SK-N-SH treated with all-trans-retinoic acid at 6 μM for 48 hours (cell line): Measurements from ENCODE around the gene APOL2.

Source experiments
- BACH2 ChIP-seq: fragments of 250-450 bp; sonication (Bioruptor Pico); IDR thresholded peaks from 2 replicates; pipeline ENCODE4 v1.9.0; 2021; ENCODE audit warnings: mild to moderate bottlenecking, borderline replicate concordance
- CSDC2 ChIP-seq: fragments of 250-450 bp; sonication (Bioruptor Pico); IDR thresholded peaks from 2 replicates; pipeline ENCODE4 v1.5.0; 2020; ENCODE audit warnings: mild to moderate bottlenecking, moderate library complexity
- ESRRG ChIP-seq: fragments of 250-450 bp; sonication (Bioruptor Pico); IDR thresholded peaks from 2 replicates; pipeline ENCODE4 v1.6.1; 2021; ENCODE audit warnings: mild to moderate bottlenecking
- GLIS3 ChIP-seq: fragments of 250-450 bp; sonication (Bioruptor Pico); IDR thresholded peaks from 2 replicates; pipeline ENCODE4 v1.5.0; 2020; ENCODE audit warnings: mild to moderate bottlenecking, moderate library complexity
- RARB ChIP-seq: fragments of 250-450 bp; sonication (Bioruptor Pico); IDR thresholded peaks from 2 replicates; pipeline ENCODE4 v1.8.0; 2021; ENCODE audit warnings: mild to moderate bottlenecking, moderate library complexity
- SNAI2 ChIP-seq: fragments of 250-450 bp; sonication (Bioruptor Pico); IDR thresholded peaks from 2 replicates; pipeline ENCODE4 v1.5.0; 2020; ENCODE audit warnings: mild to moderate bottlenecking, moderate library complexity
- ZC3H10 ChIP-seq: fragments of 250-450 bp; sonication (Bioruptor Pico); IDR thresholded peaks from 2 replicates; pipeline ENCODE4 v1.5.1; 2021; ENCODE audit warnings: mild to moderate bottlenecking, moderate library complexity
- ZFP30 ChIP-seq: fragments of 450-650 bp; formaldehyde crosslinking; IDR thresholded peaks from 2 replicates; pipeline ENCODE4 v1.5.0; 2022; ENCODE audit warnings: mild to moderate bottlenecking, moderate library complexity
- ZNF565 ChIP-seq: fragments of 450-650 bp; formaldehyde crosslinking; conservative IDR thresholded peaks from 2 replicates; pipeline ENCODE4 v1.5.0; 2020; ENCODE audit warnings: low read depth, mild to moderate bottlenecking, moderate library complexity
- ZNF8 ChIP-seq: fragments of 450-650 bp; formaldehyde crosslinking; IDR thresholded peaks from 2 replicates; pipeline ENCODE4 v1.5.0; 2020; ENCODE audit warnings: mild to moderate bottlenecking, moderate library complexity
- TF ChIP-seq, protein P1 (sequence below): fragments of 250-450 bp; sonication (Bioruptor Pico); IDR thresholded peaks from 2 replicates; pipeline ENCODE4 v1.5.0; 2020; ENCODE audit warnings: mild to moderate bottlenecking, moderate library complexity
- TF ChIP-seq, protein P2 (sequence below): fragments of 250-450 bp; sonication (Bioruptor Pico); IDR thresholded peaks from 2 replicates; pipeline ENCODE4 v1.8.0; 2020; ENCODE audit warnings: mild to moderate bottlenecking, moderate library complexity, borderline replicate concordance
- TF ChIP-seq, protein P3 (sequence below): fragments of 250-450 bp; sonication (Bioruptor Pico); IDR thresholded peaks from 2 replicates; pipeline ENCODE4 v1.5.1; 2020; ENCODE audit warnings: low read depth, mild to moderate bottlenecking, moderate library complexity
- TF ChIP-seq, protein P4 (sequence below): fragments of 250-450 bp; sonication (Bioruptor Pico); IDR thresholded peaks from 2 replicates; pipeline ENCODE4 v1.8.0; 2021; ENCODE audit warnings: low read depth, mild to moderate bottlenecking, moderate library complexity, borderline replicate concordance

DNA sequence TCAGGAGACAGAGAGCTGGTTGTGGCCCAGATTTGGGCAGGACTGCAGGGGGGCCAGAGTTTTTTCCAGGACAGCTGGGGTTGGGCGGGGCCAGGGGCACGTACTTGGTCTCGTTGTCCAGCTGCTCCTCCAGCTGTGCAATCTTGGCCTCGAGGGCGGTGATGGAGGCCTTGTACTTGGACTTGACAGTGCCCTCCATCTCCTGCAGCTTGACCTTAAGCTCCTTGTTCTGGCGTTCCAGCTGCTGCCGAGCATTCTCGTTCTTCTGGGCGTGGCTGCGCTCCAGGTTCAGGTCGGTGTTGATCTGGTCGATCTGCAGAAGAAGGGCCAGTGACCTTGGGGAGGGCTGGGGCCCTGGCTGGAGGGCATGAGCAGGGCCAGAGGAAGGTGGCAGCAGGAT is 45.7 kb upstream of the APOL2 start:
- no peak for TF ChIP-seq ESRRG
- TF ChIP-seq, protein P1, sequence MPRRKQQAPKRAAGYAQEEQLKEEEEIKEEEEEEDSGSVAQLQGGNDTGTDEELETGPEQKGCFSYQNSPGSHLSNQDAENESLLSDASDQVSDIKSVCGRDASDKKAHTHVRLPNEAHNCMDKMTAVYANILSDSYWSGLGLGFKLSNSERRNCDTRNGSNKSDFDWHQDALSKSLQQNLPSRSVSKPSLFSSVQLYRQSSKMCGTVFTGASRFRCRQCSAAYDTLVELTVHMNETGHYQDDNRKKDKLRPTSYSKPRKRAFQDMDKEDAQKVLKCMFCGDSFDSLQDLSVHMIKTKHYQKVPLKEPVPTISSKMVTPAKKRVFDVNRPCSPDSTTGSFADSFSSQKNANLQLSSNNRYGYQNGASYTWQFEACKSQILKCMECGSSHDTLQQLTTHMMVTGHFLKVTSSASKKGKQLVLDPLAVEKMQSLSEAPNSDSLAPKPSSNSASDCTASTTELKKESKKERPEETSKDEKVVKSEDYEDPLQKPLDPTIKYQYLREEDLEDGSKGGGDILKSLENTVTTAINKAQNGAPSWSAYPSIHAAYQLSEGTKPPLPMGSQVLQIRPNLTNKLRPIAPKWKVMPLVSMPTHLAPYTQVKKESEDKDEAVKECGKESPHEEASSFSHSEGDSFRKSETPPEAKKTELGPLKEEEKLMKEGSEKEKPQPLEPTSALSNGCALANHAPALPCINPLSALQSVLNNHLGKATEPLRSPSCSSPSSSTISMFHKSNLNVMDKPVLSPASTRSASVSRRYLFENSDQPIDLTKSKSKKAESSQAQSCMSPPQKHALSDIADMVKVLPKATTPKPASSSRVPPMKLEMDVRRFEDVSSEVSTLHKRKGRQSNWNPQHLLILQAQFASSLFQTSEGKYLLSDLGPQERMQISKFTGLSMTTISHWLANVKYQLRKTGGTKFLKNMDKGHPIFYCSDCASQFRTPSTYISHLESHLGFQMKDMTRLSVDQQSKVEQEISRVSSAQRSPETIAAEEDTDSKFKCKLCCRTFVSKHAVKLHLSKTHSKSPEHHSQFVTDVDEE, result no peak
- TF ChIP-seq ZNF565 (CRISPR knock-in tag), result no peak
- TF ChIP-seq ZC3H10 (CRISPR knock-in tag), result no peak
- TF ChIP-seq RARB (CRISPR knock-in tag), result no peak
- TF ChIP-seq ZFP30 (CRISPR knock-in tag), result no peak
- TF ChIP-seq, protein P2, sequence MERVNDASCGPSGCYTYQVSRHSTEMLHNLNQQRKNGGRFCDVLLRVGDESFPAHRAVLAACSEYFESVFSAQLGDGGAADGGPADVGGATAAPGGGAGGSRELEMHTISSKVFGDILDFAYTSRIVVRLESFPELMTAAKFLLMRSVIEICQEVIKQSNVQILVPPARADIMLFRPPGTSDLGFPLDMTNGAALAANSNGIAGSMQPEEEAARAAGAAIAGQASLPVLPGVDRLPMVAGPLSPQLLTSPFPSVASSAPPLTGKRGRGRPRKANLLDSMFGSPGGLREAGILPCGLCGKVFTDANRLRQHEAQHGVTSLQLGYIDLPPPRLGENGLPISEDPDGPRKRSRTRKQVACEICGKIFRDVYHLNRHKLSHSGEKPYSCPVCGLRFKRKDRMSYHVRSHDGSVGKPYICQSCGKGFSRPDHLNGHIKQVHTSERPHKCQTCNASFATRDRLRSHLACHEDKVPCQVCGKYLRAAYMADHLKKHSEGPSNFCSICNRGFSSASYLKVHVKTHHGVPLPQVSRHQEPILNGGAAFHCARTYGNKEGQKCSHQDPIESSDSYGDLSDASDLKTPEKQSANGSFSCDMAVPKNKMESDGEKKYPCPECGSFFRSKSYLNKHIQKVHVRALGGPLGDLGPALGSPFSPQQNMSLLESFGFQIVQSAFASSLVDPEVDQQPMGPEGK, result no peak
- no peak for TF ChIP-seq CSDC2 (CRISPR knock-in tag)
- no peak for TF ChIP-seq BACH2 (CRISPR knock-in tag)
- TF ChIP-seq, protein P3, sequence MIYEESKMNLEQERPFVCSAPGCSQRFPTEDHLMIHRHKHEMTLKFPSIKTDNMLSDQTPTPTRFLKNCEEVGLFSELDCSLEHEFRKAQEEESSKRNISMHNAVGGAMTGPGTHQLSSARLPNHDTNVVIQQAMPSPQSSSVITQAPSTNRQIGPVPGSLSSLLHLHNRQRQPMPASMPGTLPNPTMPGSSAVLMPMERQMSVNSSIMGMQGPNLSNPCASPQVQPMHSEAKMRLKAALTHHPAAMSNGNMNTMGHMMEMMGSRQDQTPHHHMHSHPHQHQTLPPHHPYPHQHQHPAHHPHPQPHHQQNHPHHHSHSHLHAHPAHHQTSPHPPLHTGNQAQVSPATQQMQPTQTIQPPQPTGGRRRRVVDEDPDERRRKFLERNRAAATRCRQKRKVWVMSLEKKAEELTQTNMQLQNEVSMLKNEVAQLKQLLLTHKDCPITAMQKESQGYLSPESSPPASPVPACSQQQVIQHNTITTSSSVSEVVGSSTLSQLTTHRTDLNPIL (CRISPR knock-in tag), result no peak
- no peak for TF ChIP-seq ZNF8 (CRISPR knock-in tag)
- TF ChIP-seq, protein P4, sequence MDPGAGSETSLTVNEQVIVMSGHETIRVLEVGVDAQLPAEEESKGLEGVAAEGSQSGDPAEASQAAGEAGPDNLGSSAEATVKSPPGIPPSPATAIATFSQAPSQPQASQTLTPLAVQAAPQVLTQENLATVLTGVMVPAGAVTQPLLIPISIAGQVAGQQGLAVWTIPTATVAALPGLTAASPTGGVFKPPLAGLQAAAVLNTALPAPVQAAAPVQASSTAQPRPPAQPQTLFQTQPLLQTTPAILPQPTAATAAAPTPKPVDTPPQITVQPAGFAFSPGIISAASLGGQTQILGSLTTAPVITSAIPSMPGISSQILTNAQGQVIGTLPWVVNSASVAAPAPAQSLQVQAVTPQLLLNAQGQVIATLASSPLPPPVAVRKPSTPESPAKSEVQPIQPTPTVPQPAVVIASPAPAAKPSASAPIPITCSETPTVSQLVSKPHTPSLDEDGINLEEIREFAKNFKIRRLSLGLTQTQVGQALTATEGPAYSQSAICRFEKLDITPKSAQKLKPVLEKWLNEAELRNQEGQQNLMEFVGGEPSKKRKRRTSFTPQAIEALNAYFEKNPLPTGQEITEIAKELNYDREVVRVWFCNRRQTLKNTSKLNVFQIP (CRISPR knock-in tag), result no peak
- no peak for TF ChIP-seq GLIS3
- no peak for TF ChIP-seq SNAI2 (CRISPR knock-in tag)
